GM23338 (cell line): ENCODE results near the gene CACNA2D2. TPM values are rescaled to one million over a fixed set of nuclear protein-coding genes. Genes with fewer than 3 reads are reported as not detected.

Experiments
- ATAC-seq: fragments of 200-7000 bp; cut with Tn5 transposase; 3 replicates; pipeline ENCODE4 v1.9.1; 2020
- DNase-seq: peaks from one replicate; pipeline ENCODE4 v3.0.0-alpha.2; 2015; ENCODE audit warnings: low spot score
- H2AFZ ChIP-seq: fragments of 200-600 bp; sonication (generic); 2 replicates; pipeline ENCODE4 v1.8.0; 2016; ENCODE audit warnings: antibody characterized with exemption, mild to moderate bottlenecking, moderate library complexity
- H3F3A ChIP-seq: fragments of 200-600 bp; sonication (generic); replicated peaks from 2 replicates; pipeline ENCODE4 v1.8.0; 2017; ENCODE audit warnings: antibody characterized with exemption, mixed run types, low read depth
- H3K27ac ChIP-seq: fragments of 200-600 bp; sonication (generic); 2 replicates; pipeline ENCODE4 v1.6.1; 2016; ENCODE audit warnings: low read depth
- H3K27me3 ChIP-seq: fragments of 200-600 bp; sonication (generic); 2 replicates; pipeline ENCODE4 v1.8.0; 2016; ENCODE audit warnings: mild to moderate bottlenecking, mixed run types, moderate library complexity; ENCODE audit not compliant: insufficient read depth
- H3K36me3 ChIP-seq: fragments of 200-600 bp; sonication (generic); 2 replicates; pipeline ENCODE4 v1.8.0; 2016; ENCODE audit warnings: mild to moderate bottlenecking; ENCODE audit not compliant: insufficient read depth
- H3K4me1 ChIP-seq: fragments of 200-600 bp; sonication (generic); 2 replicates; pipeline ENCODE4 v1.8.0; 2016; ENCODE audit warnings: mild to moderate bottlenecking, moderate library complexity; ENCODE audit not compliant: insufficient read depth
- H3K4me2 ChIP-seq: fragments of 200-600 bp; sonication (generic); 2 replicates; pipeline ENCODE4 v1.7.1; 2017; ENCODE audit warnings: mixed run types
- H3K4me3 ChIP-seq: fragments of 200-600 bp; sonication (generic); 2 replicates; pipeline ENCODE4 v1.6.1; 2016; ENCODE audit warnings: mixed run types
- H3K79me2 ChIP-seq: fragments of 200-600 bp; sonication (generic); replicated peaks from 2 replicates; pipeline ENCODE4 v1.8.0; 2017; ENCODE audit warnings: mild to moderate bottlenecking; ENCODE audit not compliant: insufficient read depth
- H3K9me2 ChIP-seq: fragments of 200-600 bp; sonication (generic); 2 replicates; pipeline ENCODE4 v1.8.0; 2017; ENCODE audit not compliant: insufficient read depth
- H4K20me1 ChIP-seq: fragments of 200-600 bp; sonication (generic); replicated peaks from 2 replicates; pipeline ENCODE4 v1.8.0; 2017; ENCODE audit warnings: mild to moderate bottlenecking; ENCODE audit not compliant: insufficient read depth
- H3K27ac Mint-ChIP-seq: 2 replicates; pipeline ENCODE4 v1.8.0; 2020; ENCODE audit warnings: inconsistent platforms, mild to moderate bottlenecking, moderate library complexity, mixed read lengths
- H3K27me3 Mint-ChIP-seq: 3 replicates; pipeline ENCODE4 v1.8.0; 2022; ENCODE audit warnings: low read depth, mild to moderate bottlenecking, moderate library complexity, mixed read lengths, inconsistent platforms; ENCODE audit not compliant: insufficient read depth, poor library complexity
- H3K36me3 Mint-ChIP-seq: 3 replicates; pipeline ENCODE4 v1.8.0; 2021; ENCODE audit warnings: low read depth, mild to moderate bottlenecking, inconsistent platforms, moderate library complexity, mixed read lengths
- H3K4me1 Mint-ChIP-seq: 3 replicates; pipeline ENCODE4 v1.8.0; 2020; ENCODE audit warnings: mild to moderate bottlenecking, inconsistent platforms, mixed read lengths
- H3K4me3 Mint-ChIP-seq: 3 replicates; pipeline ENCODE4 v1.8.0; 2021; ENCODE audit warnings: moderate library complexity, mild to moderate bottlenecking, inconsistent platforms, mixed read lengths
- H3K9me3 Mint-ChIP-seq: 3 replicates; pipeline ENCODE4 v1.8.0; 2020; ENCODE audit warnings: moderate library complexity, mild to moderate bottlenecking, inconsistent platforms, mixed read lengths
- CTCF ChIP-seq, 2 experiments: fragments of 200-600 bp in 1 of 2; sonication (generic) in 1 of 2; conservative IDR thresholded peaks; 2 replicates each; pipeline versions ENCODE4 v1.5.1 to v1.6.1; 2016 to 2017; ENCODE audit warnings: antibody characterized with exemption in 2 of 2, low read depth in 2 of 2, mild to moderate bottlenecking in 2 of 2, moderate library complexity in 1 of 2
- EZH2 ChIP-seq: fragments of 200-600 bp; sonication (generic); IDR thresholded peaks from one replicate; pipeline ENCODE4 v1.8.0; 2017; ENCODE audit warnings: antibody characterized with exemption, mild to moderate bottlenecking, low read depth; ENCODE audit not compliant: unreplicated experiment
- EZH2phosphoT487 ChIP-seq: fragments of 200-600 bp; sonication (generic); IDR thresholded peaks from one replicate; pipeline ENCODE4 v1.8.1; 2018; ENCODE audit warnings: antibody characterized with exemption; ENCODE audit not compliant: unreplicated experiment
- NANOG ChIP-seq: IDR thresholded peaks from 2 replicates; pipeline ENCODE4 v1.6.1; 2016; ENCODE audit warnings: antibody characterized with exemption, borderline replicate concordance
- STAT1 ChIP-seq: IDR thresholded peaks from one replicate; pipeline ENCODE4 v1.6.1; 2016; ENCODE audit warnings: antibody characterized with exemption; ENCODE audit not compliant: unreplicated experiment
- ZNF114 ChIP-seq: fragments of 250-450 bp; sonication (Bioruptor Pico); IDR thresholded peaks from 2 replicates; pipeline ENCODE4 v1.5.0; 2020; ENCODE audit warnings: mild to moderate bottlenecking, moderate library complexity
- ZNF331 ChIP-seq: fragments of 250-450 bp; sonication (Bioruptor Pico); IDR thresholded peaks from 2 replicates; pipeline ENCODE4 v1.5.0; 2020; ENCODE audit warnings: low read depth, mild to moderate bottlenecking, moderate library complexity
- ZNF462 ChIP-seq: fragments of 250-450 bp; sonication (Bioruptor Pico); IDR thresholded peaks from 2 replicates; pipeline ENCODE4 v1.5.0; 2020; ENCODE audit warnings: mild to moderate bottlenecking, moderate library complexity
- polyA plus RNA-seq: library from polyadenylated mRNA; unstranded; fragments of >200 nt; fragmentation: Nextera tagmentation; extraction: Ambion mirVana; gene quantifications from 2 replicates; pipeline ENCODE4 v1.2.1, GENCODE V29; 2016
- total RNA-seq: library from RNA; depleted of rRNA; stranded (reverse); fragments of >200 nt; shearing (Covaris generic); gene quantifications from 2 replicates; pipeline ENCODE4 v1.2.3, GENCODE V29; 2014
- TF ChIP-seq, protein P1 (sequence below): IDR thresholded peaks from one replicate; pipeline ENCODE4 v1.6.1; 2018; ENCODE audit warnings: antibody characterized with exemption; ENCODE audit not compliant: unreplicated experiment

Gene CACNA2D2
- total and polyA plus RNA-seq, 2 experiments from 2014 or later: 4.7 to 11.4 TPM

GRCh38 chr3:50408443-50408944 is 94.9 kb downstream of the CACNA2D2 start (continued):
- TF ChIP-seq ZNF462 (CRISPR knock-in tag) (no peak), NANOG (no peak), STAT1 (no peak), CTCF (conservative IDR thresholded peaks at IDR 0.05; ENCODE audit: low read depth in 2 of 2) (no peak), ZNF331 (CRISPR knock-in tag) (no peak)

- no peak overlapping the region for H3K4me3 Mint-ChIP-seq
- H3K27me3 ChIP-seq: no peaks in the 10 kb centered on the region
- peaks cover 5% of the 10 kb centered on the region; the same call in 1 of the 2 replicates for H4K20me1 ChIP-seq
- no peaks in the 10 kb centered on the region for H3K79me2 ChIP-seq
- peaks cover 10% of the 10 kb centered on the region for H3K27me3 Mint-ChIP-seq
- no peaks in the 10 kb centered on the region; the same call in 2 of the 3 replicates for H3K9me3 Mint-ChIP-seq
- ATAC-seq: no peak
- no peaks in the 10 kb centered on the region for H3K4me1 ChIP-seq
- no peaks in the 10 kb centered on the region for H3K9me2 ChIP-seq
- no peaks in the 10 kb centered on the region for H3F3A ChIP-seq
- no peak overlapping the region for H3K4me3 ChIP-seq
- no peaks in the 10 kb centered on the region for H3K4me1 Mint-ChIP-seq
- no peak overlapping the region for H3K27ac ChIP-seq
- no peak overlapping the region for H3K27ac Mint-ChIP-seq
- no peaks in the 10 kb centered on the region; the same call in 2 of the 3 replicates for H3K36me3 Mint-ChIP-seq
- no peaks in the 10 kb centered on the region for H3K36me3 ChIP-seq
- no peak overlapping the region for H3K4me2 ChIP-seq
- no peak overlapping the region for H2AFZ ChIP-seq
- DNase-seq: no peak
- TF ChIP-seq EZH2phosphoT487 (no peak), ZNF331 (CRISPR knock-in tag) (no peak), ZNF114 (no peak), EZH2 (no peak)
- TF ChIP-seq, protein P1, sequence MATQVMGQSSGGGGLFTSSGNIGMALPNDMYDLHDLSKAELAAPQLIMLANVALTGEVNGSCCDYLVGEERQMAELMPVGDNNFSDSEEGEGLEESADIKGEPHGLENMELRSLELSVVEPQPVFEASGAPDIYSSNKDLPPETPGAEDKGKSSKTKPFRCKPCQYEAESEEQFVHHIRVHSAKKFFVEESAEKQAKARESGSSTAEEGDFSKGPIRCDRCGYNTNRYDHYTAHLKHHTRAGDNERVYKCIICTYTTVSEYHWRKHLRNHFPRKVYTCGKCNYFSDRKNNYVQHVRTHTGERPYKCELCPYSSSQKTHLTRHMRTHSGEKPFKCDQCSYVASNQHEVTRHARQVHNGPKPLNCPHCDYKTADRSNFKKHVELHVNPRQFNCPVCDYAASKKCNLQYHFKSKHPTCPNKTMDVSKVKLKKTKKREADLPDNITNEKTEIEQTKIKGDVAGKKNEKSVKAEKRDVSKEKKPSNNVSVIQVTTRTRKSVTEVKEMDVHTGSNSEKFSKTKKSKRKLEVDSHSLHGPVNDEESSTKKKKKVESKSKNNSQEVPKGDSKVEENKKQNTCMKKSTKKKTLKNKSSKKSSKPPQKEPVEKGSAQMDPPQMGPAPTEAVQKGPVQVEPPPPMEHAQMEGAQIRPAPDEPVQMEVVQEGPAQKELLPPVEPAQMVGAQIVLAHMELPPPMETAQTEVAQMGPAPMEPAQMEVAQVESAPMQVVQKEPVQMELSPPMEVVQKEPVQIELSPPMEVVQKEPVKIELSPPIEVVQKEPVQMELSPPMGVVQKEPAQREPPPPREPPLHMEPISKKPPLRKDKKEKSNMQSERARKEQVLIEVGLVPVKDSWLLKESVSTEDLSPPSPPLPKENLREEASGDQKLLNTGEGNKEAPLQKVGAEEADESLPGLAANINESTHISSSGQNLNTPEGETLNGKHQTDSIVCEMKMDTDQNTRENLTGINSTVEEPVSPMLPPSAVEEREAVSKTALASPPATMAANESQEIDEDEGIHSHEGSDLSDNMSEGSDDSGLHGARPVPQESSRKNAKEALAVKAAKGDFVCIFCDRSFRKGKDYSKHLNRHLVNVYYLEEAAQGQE: no peak
Observed at GRCh38 chr3:50406487-50406886, 96.9 kb downstream of the CACNA2D2 start.
